WTC11 (cell line): ENCODE results near the gene GGTLC2. TPM values are rescaled to one million over a fixed set of nuclear protein-coding genes. Genes with fewer than 3 reads are reported as not detected.

Experiments
- ATAC-seq: fragments of 200-7000 bp; cut with Tn5 transposase; 2 replicates; pipeline ENCODE4 v1.10.0; 2021; ENCODE audit warnings: mild to moderate bottlenecking, moderate library complexity
- CTCF ChIA-PET: fragments of 300-600 bp; sonication (Branson Sonifier 250); formaldehyde crosslinking; loops from one replicate; lab custom pipeline; 2021; ENCODE audit warnings: antibody characterized with exemption; lab: Charles Lee
- POLR2A ChIA-PET: fragments of 350-600 bp; sonication (Branson Sonifier 250); formaldehyde crosslinking; loops from one replicate; lab custom pipeline; 2021; ENCODE audit warnings: antibody characterized with exemption; lab: Charles Lee
- DNase-seq: peaks from one replicate; pipeline ENCODE4 v3.0.0; 2021; ENCODE audit warnings: low spot score
- H3K27ac Mint-ChIP-seq: 2 replicates; pipeline ENCODE4 v1.8.0; 2021; ENCODE audit warnings: mixed read lengths
- H3K27me3 Mint-ChIP-seq: 2 replicates; pipeline ENCODE4 v1.8.0; 2021; ENCODE audit warnings: low read depth, mild to moderate bottlenecking, moderate library complexity, mixed read lengths
- H3K36me3 Mint-ChIP-seq: 2 replicates; pipeline ENCODE4 v1.8.0; 2021; ENCODE audit warnings: mixed read lengths
- H3K4me1 Mint-ChIP-seq: 2 replicates; pipeline ENCODE4 v1.8.0; 2022; ENCODE audit warnings: mixed read lengths
- H3K4me3 Mint-ChIP-seq: 2 replicates; pipeline ENCODE4 v1.8.0; 2021; ENCODE audit warnings: mild to moderate bottlenecking, moderate library complexity, mixed read lengths
- H3K9me3 Mint-ChIP-seq: 2 replicates; pipeline ENCODE4 v1.8.0; 2021; ENCODE audit warnings: mixed read lengths
- EMX1 ChIP-seq: fragments of 250-450 bp; sonication (Bioruptor Pico); IDR thresholded peaks from 2 replicates; pipeline ENCODE4 v1.8.0; 2021; ENCODE audit warnings: mild to moderate bottlenecking
- GABPB1 ChIP-seq: sonication (generic); formaldehyde crosslinking; IDR thresholded peaks from 2 replicates; pipeline ENCODE4 v1.8.1; 2023; ENCODE audit warnings: mild to moderate bottlenecking, missing genetic modification reagents
- HMGA2 ChIP-seq: fragments of 250-450 bp; sonication (Bioruptor Pico); IDR thresholded peaks from 2 replicates; pipeline ENCODE4 v1.4.0; 2021; ENCODE audit warnings: mild to moderate bottlenecking, moderate library complexity
- MXD4 ChIP-seq: fragments of 250-450 bp; sonication (Bioruptor Pico); IDR thresholded peaks from 2 replicates; pipeline ENCODE4 v1.8.0; 2021; ENCODE audit warnings: mild to moderate bottlenecking, moderate library complexity, borderline replicate concordance
- NFE2L1 ChIP-seq: sonication (generic); formaldehyde crosslinking; IDR thresholded peaks from 2 replicates; pipeline ENCODE4 v1.8.1; 2023; ENCODE audit warnings: missing genetic modification reagents
- NR1H2 ChIP-seq: sonication (generic); formaldehyde crosslinking; IDR thresholded peaks from 2 replicates; pipeline ENCODE4 v1.9.0; 2021; ENCODE audit warnings: mild to moderate bottlenecking, moderate library complexity, missing genetic modification reagents
- NR3C1 ChIP-seq: sonication (generic); formaldehyde crosslinking; conservative IDR thresholded peaks from 2 replicates; pipeline ENCODE4 v1.8.1; 2023; ENCODE audit warnings: low read depth, mild to moderate bottlenecking, missing genetic modification reagents
- ZNF121 ChIP-seq: sonication (generic); formaldehyde crosslinking; IDR thresholded peaks from 2 replicates; pipeline ENCODE4 v1.8.0; 2023; ENCODE audit warnings: missing genetic modification reagents
- ZNF219 ChIP-seq: sonication (generic); formaldehyde crosslinking; IDR thresholded peaks from 2 replicates; pipeline ENCODE4 v1.8.0; 2023; ENCODE audit warnings: missing genetic modification reagents, mild to moderate bottlenecking, borderline replicate concordance
- ZNF396 ChIP-seq: fragments of 250-450 bp; sonication (Bioruptor Pico); IDR thresholded peaks from 2 replicates; pipeline ENCODE4 v1.8.0; 2021; ENCODE audit warnings: mild to moderate bottlenecking, moderate library complexity, borderline replicate concordance
- ZNF416 ChIP-seq: fragments of 250-450 bp; sonication (Bioruptor Pico); IDR thresholded peaks from 2 replicates; pipeline ENCODE4 v1.9.0; 2021; ENCODE audit warnings: mild to moderate bottlenecking, inconsistent platforms
- total RNA-seq: library from RNA; stranded (reverse); gene quantifications from 3 replicates; pipeline ENCODE4 v1.2.3, GENCODE V29; 2021
- TF ChIP-seq, protein P1 (sequence below): sonication (generic); formaldehyde crosslinking; IDR thresholded peaks from 2 replicates; pipeline ENCODE4 v1.8.0; 2022; ENCODE audit warnings: mild to moderate bottlenecking, missing genetic modification reagents
- TF ChIP-seq, protein P2 (sequence below): sonication (generic); formaldehyde crosslinking; IDR thresholded peaks from 2 replicates; pipeline ENCODE4 v1.8.1; 2023; ENCODE audit warnings: mild to moderate bottlenecking, missing genetic modification reagents
- TF ChIP-seq, protein P3 (sequence below): sonication (generic); formaldehyde crosslinking; conservative IDR thresholded peaks from 2 replicates; pipeline ENCODE4 v1.8.1; 2022; ENCODE audit warnings: mild to moderate bottlenecking, missing genetic modification reagents
- TF ChIP-seq, protein P4 (sequence below): sonication (generic); formaldehyde crosslinking; IDR thresholded peaks from 2 replicates; pipeline ENCODE4 v1.8.0; 2022; ENCODE audit warnings: mild to moderate bottlenecking, missing genetic modification reagents
- TF ChIP-seq, protein P5 (sequence below): sonication (generic); formaldehyde crosslinking; conservative IDR thresholded peaks from 2 replicates; pipeline ENCODE4 v1.8.1; 2023; ENCODE audit warnings: mild to moderate bottlenecking, low read depth, missing genetic modification reagents, moderate library complexity
- TF ChIP-seq, protein P6 (sequence below): sonication (generic); formaldehyde crosslinking; IDR thresholded peaks from 2 replicates; pipeline ENCODE4 v1.8.1; 2023; ENCODE audit warnings: mild to moderate bottlenecking, missing genetic modification reagents

GGTLC2 gene
- total RNA-seq, 1 experiment from 2014 or later = not detected

DNA sequence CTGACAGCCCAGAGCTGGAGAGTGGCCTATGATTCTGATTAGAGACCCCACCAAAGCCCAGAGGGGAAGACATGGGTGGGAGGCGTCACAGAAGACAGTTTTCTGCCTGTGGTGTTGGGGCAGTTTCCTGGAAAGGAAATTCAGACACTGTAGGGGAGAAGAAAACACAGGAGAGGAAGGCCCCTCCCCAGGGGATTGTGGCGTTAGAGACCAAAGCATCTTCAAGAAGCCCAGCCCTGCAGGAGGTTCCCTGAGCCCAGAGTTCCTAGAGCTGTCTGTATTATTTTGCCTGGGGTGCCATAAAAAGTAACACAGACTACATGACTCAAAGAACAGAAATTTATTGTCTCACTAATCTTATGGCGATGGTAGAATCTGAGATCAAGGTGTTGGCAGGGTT, 45.2 kb upstream of the GGTLC2 start:
- CTCF ChIA-PET = interaction anchor here (1.1 to 2.4 kb wide), 4 partner anchors 17 to 171 kb away, joined by 3 to 16 read pairs (median 8); no protein-coding TSS in a partner anchor
- TF ChIP-seq NR3C1 (CRISPR knock-in tag) = no peak
- TF ChIP-seq GABPB1 (CRISPR knock-in tag) = no peak
- TF ChIP-seq NR1H2 (CRISPR knock-in tag) = no peak
- no peak for TF ChIP-seq ZNF416 (CRISPR knock-in tag)
- no peak for TF ChIP-seq MXD4
- TF ChIP-seq, protein P1, sequence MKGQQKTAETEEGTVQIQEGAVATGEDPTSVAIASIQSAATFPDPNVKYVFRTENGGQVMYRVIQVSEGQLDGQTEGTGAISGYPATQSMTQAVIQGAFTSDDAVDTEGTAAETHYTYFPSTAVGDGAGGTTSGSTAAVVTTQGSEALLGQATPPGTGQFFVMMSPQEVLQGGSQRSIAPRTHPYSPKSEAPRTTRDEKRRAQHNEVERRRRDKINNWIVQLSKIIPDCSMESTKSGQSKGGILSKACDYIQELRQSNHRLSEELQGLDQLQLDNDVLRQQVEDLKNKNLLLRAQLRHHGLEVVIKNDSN (CRISPR knock-in tag) = no peak
- TF ChIP-seq EMX1 (CRISPR knock-in tag) = no peak
- TF ChIP-seq NFE2L1 = no peak
- TF ChIP-seq, protein P2, sequence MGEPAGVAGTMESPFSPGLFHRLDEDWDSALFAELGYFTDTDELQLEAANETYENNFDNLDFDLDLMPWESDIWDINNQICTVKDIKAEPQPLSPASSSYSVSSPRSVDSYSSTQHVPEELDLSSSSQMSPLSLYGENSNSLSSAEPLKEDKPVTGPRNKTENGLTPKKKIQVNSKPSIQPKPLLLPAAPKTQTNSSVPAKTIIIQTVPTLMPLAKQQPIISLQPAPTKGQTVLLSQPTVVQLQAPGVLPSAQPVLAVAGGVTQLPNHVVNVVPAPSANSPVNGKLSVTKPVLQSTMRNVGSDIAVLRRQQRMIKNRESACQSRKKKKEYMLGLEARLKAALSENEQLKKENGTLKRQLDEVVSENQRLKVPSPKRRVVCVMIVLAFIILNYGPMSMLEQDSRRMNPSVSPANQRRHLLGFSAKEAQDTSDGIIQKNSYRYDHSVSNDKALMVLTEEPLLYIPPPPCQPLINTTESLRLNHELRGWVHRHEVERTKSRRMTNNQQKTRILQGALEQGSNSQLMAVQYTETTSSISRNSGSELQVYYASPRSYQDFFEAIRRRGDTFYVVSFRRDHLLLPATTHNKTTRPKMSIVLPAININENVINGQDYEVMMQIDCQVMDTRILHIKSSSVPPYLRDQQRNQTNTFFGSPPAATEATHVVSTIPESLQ (CRISPR knock-in tag) = no peak
- no peak for TF ChIP-seq ZNF396
- TF ChIP-seq HMGA2 (CRISPR knock-in tag) = no peak
- TF ChIP-seq, protein P3, sequence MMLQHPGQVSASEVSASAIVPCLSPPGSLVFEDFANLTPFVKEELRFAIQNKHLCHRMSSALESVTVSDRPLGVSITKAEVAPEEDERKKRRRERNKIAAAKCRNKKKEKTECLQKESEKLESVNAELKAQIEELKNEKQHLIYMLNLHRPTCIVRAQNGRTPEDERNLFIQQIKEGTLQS = no peak
- TF ChIP-seq, protein P4, sequence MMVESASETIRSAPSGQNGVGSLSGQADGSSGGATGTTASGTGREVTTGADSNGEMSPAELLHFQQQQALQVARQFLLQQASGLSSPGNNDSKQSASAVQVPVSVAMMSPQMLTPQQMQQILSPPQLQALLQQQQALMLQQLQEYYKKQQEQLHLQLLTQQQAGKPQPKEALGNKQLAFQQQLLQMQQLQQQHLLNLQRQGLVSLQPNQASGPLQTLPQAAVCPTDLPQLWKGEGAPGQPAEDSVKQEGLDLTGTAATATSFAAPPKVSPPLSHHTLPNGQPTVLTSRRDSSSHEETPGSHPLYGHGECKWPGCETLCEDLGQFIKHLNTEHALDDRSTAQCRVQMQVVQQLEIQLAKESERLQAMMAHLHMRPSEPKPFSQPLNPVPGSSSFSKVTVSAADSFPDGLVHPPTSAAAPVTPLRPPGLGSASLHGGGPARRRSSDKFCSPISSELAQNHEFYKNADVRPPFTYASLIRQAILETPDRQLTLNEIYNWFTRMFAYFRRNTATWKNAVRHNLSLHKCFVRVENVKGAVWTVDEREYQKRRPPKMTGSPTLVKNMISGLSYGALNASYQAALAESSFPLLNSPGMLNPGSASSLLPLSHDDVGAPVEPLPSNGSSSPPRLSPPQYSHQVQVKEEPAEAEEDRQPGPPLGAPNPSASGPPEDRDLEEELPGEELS (CRISPR knock-in tag) = no peak
- no peak for TF ChIP-seq ZNF219
- TF ChIP-seq, protein P5, sequence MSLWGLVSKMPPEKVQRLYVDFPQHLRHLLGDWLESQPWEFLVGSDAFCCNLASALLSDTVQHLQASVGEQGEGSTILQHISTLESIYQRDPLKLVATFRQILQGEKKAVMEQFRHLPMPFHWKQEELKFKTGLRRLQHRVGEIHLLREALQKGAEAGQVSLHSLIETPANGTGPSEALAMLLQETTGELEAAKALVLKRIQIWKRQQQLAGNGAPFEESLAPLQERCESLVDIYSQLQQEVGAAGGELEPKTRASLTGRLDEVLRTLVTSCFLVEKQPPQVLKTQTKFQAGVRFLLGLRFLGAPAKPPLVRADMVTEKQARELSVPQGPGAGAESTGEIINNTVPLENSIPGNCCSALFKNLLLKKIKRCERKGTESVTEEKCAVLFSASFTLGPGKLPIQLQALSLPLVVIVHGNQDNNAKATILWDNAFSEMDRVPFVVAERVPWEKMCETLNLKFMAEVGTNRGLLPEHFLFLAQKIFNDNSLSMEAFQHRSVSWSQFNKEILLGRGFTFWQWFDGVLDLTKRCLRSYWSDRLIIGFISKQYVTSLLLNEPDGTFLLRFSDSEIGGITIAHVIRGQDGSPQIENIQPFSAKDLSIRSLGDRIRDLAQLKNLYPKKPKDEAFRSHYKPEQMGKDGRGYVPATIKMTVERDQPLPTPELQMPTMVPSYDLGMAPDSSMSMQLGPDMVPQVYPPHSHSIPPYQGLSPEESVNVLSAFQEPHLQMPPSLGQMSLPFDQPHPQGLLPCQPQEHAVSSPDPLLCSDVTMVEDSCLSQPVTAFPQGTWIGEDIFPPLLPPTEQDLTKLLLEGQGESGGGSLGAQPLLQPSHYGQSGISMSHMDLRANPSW (CRISPR knock-in tag) = no peak
- TF ChIP-seq, protein P6, sequence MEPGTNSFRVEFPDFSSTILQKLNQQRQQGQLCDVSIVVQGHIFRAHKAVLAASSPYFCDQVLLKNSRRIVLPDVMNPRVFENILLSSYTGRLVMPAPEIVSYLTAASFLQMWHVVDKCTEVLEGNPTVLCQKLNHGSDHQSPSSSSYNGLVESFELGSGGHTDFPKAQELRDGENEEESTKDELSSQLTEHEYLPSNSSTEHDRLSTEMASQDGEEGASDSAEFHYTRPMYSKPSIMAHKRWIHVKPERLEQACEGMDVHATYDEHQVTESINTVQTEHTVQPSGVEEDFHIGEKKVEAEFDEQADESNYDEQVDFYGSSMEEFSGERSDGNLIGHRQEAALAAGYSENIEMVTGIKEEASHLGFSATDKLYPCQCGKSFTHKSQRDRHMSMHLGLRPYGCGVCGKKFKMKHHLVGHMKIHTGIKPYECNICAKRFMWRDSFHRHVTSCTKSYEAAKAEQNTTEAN (CRISPR knock-in tag) = no peak
- TF ChIP-seq ZNF121 (CRISPR knock-in tag) = no peak
- Mint-ChIP-seq H3K4me3 (no peak overlapping the region), H3K4me1 (peaks cover 20% of the 10 kb centered on the region), H3K27ac (no peak overlapping the region), H3K9me3 (peaks cover 10% of the 10 kb centered on the region; the same call in 1 of the 2 replicates), H3K27me3 (peaks cover 95% of the 10 kb centered on the region), H3K36me3 (no peaks in the 10 kb centered on the region)
- no peak for ATAC-seq
- no peak for DNase-seq
- POLR2A ChIA-PET = no interaction called here
